DLD1 (cell line): ENCODE measurements around the gene PANX3.

Experiments
- in situ Hi-C: cut with HindIII; loops from 2 replicates; pipeline ENCODE4 v1.10.0; 2017; ENCODE audit warnings: low sequenced_read_pairs

Gene PANX3

GRCh38 chr11:124612567-124613246 lies 1.5 kb downstream of the PANX3 start:
- in situ Hi-C loops: no loop called here

- in situ Hi-C loops: no loop called here
Observed at GRCh38 chr11:124618863-124619262, 7.6 kb downstream of the PANX3 start.

- in situ Hi-C loops: no loop called here
Observed at GRCh38 chr11:124622531-124623451, 11.6 kb downstream of the PANX3 start, which contains the start of gene TBRG1. TSS of gene TBRG1 (plus strand) at chr11:124622864. CDS start at chr11:124623084, 220 bp downstream.

GRCh38 chr11:124623861-124624525 lies 12.8 kb downstream of the PANX3 start:
- in situ Hi-C loops: no loop called here

- in situ Hi-C loops: no loop called here
Observed at GRCh38 chr11:124625504-124626168, 14.4 kb downstream of the PANX3 start.

GRCh38 chr11:124627546-124627945 lies 16.3 kb downstream of the PANX3 start:
- in situ Hi-C loops: no loop called here

GRCh38 chr11:124629961-124630360 lies 18.7 kb downstream of the PANX3 start:
- in situ Hi-C loops: no loop called here

GRCh38 chr11:124633355-124633754 lies 22.1 kb downstream of the PANX3 start:
- in situ Hi-C loops: no loop called here

- in situ Hi-C loops: no loop called here
Observed at GRCh38 chr11:124635932-124636331, 24.7 kb downstream of the PANX3 start.

- in situ Hi-C loops: no loop called here
Observed at GRCh38 chr11:124638500-124638899, 27.3 kb downstream of the PANX3 start.

GRCh38 chr11:124639186-124639585 lies 28.0 kb downstream of the PANX3 start:
- in situ Hi-C loops: no loop called here

- in situ Hi-C loops: no loop called here
Observed at GRCh38 chr11:124640666-124641065, 29.4 kb downstream of the PANX3 start.

GRCh38 chr11:124642628-124643027 lies 31.4 kb downstream of the PANX3 start:
- in situ Hi-C loops: no loop called here

- in situ Hi-C loops: no loop called here
Observed at GRCh38 chr11:124643042-124643604, 31.9 kb downstream of the PANX3 start.

- in situ Hi-C loops: no loop called here
Observed at GRCh38 chr11:124643605-124644425, 32.6 kb downstream of the PANX3 start.

- in situ Hi-C loops: no loop called here
Observed at GRCh38 chr11:124644426-124645280, 33.4 kb downstream of the PANX3 start.

GRCh38 chr11:124646148-124646547 lies 34.9 kb downstream of the PANX3 start:
- in situ Hi-C loops: no loop called here

- in situ Hi-C loops: no loop called here
Observed at GRCh38 chr11:124648610-124649009, 37.4 kb downstream of the PANX3 start.
